Stimulated activated CD8-positive, alpha-beta memory T cell treated with anti-CD3 and anti-CD28 coated beads, Interleukin-4, amount 100 ng/mL, for 48 hours (primary cell): ENCODE data around the gene DNM2.
"Not testable (repeated sequence)": the region's sequence is repeated elsewhere in the genome, so short reads cannot be mapped to it uniquely, and the experiment has no call there.

Experiments used
- DNase-seq: peaks from one replicate; pipeline ENCODE4 v3.0.0-alpha.2; 2020

The DNM2 gene

DNA sequence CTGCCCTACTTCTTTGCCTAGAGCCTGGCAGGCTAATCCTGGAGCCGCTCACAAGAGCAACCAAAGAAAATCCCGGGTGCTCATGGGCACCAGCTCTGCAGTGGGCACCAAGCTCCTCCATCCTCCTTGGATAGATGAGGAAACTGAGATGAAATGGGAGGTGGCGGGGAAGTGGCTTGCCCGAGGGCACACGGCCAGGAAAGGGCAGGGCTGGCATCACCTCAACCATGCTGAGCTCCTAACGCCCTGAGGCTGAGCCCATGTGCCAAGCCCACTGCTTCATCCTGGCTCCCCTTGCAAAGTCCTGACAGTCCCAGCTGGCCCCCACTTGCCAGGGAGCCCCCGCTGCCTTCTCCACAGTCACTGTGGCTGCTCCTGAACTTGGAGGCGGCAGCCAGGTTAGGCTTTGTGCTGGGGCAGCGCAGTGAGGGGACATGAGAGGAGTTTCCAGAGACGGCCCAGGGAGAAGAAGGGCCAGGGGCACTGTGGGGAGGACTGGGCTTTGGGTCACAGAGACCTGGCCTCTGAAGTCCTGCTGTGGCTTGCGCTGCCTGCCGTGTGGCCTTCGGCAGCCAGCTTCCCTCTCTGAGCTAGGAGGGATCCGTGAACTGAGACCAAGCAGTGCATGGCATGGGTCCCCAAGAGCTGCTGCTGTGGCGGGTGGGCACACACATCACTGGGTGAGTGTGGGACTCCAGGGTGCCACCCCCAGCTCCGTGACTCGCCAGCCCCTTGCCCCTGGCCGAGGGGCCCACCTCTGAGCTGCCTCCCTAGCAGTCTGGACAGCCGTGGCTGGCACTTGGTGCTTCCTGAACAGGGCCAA, 100.6 kb downstream of the DNM2 start:
- DNase-seq = no peak

DNA sequence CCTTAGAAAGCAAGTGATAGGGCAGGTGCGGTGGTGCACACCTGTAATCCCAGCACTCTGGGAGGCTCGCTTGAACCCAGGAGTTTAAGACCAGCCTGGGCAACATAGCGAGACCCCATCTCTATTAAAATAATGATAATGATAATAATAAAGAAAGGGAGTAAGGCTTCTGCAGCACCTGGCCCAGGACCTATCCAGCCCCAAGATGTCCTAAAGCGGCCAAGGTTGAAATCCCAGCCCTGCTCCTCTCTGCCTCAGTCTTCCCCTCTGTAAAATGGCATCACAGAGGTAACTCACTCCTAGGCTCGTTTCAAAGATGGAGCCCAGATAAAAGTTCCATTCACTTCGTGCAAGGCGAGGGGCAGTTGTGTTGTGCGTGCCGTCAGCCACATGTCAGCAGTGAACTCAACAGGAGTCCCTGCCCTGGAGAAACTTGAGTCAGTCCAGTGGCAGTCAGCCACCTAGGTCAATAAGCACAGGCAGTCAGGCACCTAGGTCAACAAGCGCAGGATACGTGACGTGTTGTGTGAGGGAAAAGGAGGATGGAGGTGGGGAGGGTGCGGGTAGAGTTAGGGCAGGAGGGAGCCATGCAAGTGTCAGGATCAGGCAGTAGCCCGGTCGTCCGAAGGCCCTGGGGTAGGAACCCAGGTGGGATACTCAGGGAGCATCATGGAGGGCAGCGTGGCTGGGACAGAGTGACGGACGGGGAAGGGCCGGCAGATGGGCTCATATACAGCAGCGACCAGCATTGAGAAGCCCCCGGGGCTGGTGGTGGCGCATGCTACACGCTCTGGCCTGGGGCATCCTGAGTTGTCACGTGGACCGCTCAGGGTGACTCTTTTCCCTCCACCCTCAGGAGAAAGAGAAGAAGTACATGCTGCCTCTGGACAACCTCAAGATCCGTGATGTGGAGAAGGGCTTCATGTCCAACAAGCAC, 101.5 kb downstream of the DNM2 start:
- no peak for DNase-seq

DNA sequence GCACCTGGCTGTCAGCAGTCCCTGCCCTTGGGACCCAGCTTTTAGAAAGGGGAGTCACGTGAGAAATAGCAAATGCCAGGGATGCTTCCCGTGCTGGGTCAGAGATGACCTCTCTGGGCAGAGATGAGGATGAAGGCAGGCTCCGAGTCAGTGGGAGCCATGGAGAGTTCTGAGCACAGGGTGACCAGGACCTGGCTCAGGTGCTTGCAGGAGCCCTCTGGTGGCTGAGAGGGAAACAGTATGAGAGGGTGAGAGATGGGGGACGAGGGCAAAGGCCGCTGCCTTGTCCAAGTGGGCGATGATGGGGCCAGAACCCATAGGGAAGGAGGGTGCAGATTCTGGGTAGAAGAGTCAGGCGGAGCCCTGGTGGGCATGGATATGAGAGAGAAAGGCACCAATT, 102.3 kb downstream of the DNM2 start:
- no peak for DNase-seq

DNA sequence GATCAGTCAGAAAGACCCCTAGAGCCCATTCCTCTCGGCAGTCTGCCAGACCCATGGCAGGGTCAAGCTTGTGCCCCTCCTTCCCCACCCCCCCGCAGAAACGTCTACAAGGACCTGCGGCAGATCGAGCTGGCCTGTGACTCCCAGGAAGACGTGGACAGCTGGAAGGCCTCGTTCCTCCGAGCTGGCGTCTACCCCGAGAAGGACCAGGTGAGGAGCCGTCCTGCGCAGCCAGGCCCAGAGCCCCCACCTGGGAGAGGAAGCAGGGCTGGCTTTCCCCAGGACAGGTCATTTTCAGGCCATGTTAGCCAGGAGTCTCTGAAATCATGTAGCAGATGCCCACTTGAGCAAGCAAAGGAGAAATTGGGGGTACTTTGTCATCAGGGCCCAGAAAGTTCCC, 105.8 kb downstream of the DNM2 start:
- no peak for DNase-seq

DNA sequence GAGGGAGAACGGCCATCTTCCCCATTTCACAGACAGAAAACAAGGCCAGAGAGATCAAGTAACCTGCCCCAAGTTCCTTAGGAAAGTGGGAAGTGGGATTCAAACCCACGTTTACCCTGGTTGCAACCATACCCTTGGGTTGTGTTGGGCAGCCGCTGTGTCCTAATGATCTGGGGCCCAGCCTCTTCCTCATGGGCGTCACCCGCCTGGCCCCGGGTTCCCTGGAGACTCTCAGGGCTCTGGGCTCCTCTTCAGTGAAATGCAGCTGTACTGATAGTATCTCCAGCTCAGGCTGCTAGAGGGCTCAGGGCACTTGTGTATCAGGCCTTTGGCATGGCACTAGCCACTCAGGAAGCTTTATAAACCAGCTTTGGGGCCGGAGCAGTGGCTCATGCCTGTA, 108.4 kb downstream of the DNM2 start:
- no peak for DNase-seq

DNA sequence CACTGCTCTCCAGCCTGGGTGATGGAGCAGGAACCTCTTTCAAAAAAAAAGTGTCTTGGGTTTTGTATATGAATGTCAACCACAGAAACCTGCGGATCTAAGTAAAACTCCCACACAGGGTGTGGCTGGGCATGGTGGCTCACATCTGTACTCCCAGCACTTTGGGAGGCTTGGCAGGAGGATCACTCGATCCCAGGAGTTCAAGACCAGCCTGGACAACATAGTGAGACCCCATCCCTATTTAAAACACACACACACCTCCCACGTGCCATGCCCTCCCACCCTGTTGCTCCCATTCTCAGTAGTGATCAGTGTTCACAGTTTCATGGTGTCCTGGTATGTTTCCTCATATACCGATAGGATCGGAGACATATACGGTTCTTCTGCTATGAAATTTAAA, 109.0 kb downstream of the DNM2 start:
- DNase-seq = no peak

DNA sequence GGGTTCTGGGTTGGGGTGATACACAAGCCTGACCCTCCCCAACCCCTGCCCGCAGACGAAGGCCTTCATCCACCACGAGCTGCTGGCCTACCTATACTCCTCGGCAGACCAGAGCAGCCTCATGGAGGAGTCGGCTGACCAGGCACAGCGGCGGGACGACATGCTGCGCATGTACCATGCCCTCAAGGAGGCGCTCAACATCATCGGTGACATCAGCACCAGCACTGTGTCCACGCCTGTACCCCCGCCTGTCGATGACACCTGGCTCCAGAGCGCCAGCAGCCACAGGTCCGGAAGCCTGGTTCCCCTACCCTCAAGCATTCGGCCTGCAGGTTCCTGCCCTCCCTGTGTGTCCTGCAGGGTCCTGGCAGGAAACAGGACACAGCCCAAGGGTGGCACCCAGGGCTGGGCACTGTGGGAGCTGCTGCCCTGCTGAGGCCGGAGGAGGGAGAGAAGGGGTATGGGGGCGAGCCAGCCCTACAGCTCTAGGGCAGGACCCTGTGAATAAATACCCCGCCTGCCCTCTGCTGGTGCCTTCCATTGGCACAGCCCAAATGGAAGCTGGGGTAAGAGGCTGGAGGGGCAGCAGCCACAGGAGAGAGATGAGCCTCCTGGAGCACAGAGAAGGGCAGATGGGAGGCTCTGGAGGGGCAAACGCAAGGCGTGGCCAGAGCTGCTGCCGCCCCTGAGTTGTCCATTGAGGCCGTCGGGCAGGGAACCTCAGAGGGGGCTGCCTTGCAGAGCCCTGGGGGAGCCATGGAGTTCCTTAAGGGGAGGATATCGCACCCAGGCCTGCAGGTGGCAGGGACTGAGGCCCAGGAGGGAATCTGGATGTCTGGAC, 111.3 kb downstream of the DNM2 start:
- DNase-seq = no peak

DNA sequence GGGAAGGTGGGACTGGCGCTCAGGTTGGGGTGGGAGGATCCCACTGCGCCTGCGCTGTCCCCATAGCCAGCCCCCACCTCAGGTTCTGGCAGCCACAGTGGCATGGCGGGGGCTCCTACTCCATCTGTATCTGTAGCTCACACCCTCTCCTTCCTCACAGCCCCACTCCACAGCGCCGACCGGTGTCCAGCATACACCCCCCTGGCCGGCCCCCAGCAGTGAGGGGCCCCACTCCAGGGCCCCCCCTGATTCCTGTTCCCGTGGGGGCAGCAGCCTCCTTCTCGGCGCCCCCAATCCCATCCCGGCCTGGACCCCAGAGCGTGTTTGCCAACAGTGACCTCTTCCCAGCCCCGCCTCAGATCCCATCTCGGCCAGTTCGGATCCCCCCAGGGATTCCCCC, 112.1 kb downstream of the DNM2 start:
- no peak for DNase-seq

DNA sequence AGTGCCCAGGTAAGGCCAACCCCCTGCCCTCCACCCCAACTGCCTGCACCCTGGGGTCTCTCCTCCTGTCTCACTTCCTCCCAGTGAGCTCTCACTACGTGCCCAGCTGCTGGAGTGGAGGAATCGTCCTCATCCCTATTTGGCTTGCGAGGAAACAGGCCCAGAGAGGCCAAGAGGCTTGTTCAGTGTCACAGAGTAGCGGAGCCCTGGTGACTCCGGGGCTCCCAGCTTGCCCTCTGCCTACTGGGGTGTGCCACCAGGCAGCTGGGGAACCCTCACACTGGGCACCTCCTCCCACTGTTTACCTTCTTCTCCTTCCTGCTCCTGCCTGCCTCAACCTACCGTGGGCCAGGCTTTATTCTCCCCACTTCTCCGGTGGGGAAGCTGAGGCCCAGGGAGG, 112.5 kb downstream of the DNM2 start:
- no peak for DNase-seq

DNA sequence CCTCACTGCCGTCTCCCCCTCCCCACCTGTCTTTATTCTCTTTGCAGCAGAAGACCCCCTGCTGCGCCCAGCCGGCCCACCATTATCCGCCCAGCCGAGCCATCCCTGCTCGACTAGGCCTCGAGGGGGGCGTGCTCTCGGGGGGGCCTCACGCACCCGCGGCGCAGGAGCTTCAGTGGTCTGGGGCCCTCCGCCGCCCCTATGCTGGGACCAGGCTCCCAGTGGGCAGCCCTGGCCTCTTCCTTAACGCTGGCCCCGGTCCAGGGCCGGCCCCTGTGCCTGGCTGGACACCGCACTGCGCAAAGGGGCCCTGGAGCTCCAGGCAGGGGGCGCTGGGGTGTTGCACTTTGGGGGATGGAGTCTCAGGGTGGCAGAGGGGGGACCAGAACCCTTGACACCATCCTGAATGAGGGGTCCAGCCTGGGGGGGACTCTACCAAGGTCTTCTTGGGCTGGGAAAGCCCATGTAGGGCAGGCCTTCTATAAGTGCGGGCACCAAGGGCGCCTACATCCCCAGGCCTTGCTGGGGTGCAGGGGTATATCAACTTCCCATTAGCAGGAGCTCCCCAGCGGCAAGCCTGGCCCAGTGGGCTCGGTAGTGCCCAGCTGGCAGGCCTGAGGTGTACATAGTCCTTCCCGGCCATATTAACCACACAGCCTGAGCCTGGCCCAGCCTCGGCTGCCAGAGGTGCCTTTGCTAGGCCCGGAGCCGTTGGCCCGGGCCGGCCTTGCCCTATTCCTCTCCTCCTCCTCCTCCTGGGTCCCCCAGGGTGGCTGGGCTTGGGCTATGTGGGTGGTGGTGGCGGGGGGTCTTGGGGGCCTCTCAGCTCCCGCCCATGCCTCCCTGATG, 113.3 kb downstream of the DNM2 start:
- DNase-seq = no peak

DNA sequence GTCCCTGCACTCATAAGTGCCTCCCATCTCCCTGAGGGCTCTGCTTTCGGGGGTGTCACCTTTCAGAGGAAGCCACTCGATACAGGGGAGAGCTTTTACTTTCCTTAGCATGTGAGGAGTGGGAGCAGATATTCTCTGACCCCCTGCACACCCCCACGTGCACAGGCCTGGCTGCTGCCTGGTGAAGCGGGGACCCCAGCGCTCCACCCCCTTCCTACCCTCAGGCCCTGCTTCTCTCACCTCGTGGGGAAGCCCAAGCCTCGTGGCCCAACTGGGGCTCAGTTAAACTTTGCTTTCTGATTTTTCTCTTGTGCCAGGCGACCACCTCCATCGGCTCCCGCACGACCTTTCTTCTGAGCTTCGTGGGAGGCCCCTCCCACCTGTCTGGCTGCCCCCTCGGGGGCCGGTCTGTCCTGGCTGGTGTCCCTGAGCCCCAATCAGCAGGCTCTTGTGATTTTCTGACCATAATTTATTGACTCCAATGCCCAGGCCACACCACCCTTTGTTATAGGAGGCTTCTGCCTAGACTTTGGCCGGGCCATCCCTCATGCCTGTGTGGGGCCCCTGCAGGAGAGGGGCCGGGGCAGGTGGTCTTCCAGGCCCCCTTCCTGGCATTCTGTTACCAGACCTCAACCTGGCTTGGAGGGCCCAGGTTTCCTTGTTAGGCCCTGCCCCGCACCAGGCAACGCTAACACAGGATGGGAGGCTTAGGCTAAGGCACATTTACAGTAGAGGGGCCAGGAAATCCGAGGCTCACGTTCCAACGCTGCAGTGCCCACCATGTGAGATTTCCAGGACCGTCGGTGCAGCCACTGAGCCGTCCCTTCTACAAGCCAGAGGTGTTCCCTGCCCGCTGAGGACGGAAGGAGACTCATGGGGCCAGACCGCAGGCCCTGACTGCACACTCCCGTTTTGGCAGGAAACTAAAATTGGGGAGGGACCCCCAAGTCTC, 114.4 kb downstream of the DNM2 start:
- DNase-seq = no peak

DNA sequence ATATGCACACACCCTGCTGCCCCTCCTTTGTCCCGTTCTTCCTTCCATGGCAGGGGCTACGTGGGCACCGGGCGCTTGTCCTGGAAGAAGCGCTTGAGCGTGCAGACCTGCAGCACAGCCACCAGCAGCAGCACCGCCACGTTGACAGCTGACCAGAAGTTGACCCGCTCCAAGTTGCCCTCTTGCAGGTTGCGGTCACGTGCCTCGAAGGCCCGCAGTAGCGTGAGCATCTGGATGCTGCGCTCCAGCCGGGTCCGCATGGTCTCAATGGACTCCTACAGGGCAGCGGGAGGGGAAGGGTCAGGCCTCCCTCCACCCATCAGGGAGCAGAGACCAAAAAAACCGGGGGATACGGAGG, 115.0 kb downstream of the DNM2 start:
- DNase-seq = no peak

DNA sequence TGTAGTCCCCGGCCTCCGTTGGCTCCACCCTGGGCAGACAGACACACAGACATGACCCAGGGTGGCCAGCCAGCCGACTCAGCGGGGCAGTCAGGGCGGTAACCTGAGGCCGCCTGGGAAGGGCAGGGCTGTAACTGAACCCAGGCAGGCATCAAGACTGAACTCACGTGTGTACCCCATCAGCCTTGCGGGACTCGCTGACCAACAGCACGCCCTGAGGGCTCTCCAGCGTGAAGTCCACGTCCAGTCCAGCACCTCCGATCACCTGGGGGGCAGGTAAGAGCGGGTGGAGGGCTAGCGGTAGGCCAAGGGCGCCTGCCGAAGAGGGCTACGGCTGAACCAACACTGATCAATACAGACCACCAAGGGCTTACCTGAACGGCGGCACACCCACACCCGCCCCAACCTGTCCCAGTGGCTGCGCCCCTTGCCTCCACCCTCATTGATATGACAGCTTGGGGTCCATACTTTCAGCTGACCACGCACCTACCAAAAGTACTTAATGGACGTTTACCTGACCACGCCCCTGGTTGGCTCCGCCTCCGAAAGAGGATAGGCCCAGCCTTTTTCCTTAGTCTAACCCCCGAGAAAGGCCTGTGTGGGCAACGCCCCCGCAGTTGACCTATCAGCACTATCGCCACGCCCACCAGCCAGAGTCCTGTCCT, 117.3 kb downstream of the DNM2 start:
- DNase-seq = no peak

DNA sequence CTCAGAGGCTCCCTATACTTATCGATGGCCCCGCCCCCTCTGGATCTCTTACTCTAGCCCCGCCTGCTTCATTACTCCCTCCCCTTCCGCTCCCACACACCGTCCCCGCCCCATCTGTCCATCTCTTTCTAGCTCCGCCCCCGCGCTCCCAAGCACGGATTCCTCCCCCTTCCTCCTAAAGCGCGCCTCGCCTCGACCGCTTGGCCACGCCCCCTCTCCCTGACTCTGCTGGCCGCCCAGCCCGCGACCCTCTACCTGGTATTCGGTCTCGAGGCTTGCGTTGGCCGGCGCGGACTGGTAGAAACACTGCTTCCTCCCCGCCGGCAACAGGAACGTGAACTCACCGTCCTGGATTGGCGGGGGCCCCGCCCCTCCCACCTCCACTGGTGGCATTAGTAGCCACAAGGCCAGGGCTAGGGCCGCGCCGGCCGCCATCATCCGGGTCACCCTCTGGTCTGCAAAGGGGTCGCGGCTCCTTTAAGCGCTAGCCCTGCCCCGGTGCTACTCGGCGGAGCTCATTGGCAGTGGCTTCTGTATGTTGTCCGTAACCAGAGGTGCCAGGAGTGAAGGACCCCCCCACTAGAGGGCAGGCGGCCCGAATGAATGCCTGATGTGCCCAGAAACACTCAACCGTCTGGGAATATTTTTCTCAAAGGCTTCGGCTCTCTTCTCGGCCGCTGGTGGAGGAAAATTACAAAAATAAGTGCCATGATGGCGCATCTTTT, 118.0 kb downstream of the DNM2 start, which contains the start of gene TMED1:
Gene TMED1 (minus strand): TSS at position 459 of the 725 bp plus-strand sequence. CDS start 21 bp downstream, at position 438.
- DNase-seq = peak; percentile 99

DNA sequence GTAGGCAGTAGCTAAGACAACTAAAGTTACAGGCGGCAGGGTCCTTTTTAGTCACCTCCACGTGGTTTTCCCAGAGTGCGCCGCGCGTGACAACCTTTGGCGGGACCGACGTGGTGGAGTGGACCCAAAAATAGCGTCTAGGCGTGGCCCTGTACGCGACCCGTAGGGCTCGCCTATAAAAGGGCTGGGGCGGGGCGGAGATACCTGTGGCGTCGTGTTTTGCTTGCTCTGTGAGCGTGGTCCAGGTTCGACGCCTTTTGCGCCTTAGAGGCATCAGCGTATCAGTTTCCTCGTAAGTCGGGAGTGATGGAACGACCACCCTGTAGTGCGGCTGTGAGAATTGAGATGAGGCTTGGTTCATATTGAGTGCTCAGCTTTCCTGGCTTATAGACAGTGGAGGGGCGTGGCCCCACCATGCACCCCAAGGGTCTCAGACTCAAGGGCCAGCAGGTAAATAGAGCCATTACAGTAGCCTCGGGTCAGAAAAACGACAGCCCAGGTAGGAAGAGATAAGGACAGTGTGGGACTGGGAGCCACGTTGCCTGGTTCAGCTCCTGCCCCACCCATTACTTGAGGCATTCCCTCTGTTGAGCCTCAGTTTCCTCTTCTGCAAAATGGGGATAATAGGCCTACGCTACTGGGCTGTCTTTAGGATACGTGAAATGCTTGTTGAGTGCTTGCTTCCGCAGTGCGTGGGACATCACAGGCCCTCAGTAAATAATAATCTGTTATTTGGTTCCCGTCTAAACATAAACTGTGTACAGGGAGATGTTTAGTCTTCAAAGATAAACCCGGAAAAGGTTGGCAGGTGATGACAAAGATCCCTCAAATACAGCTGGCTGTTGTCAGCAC, 118.8 kb downstream of the DNM2 start:
- DNase-seq = peak; percentile 89

DNA sequence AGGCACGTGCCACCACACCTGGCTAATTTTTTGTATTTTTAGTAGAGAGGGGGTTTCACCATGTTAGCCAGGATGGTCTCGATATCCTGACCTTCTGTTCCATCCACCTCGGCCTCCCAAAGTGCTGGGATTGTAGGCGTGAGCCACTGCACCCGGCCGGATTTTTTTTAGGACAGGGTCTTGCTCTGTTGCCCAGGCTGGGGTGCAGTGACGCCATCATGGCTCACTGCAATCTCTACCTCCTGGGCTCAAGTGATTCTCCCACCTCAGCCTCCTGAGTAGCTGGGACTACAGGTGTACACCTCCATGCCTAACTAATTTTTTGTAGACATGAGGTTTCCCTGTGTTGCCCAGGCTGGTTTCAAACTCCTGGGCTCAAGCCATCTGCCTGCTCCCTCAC, 119.8 kb downstream of the DNM2 start:
- not testable (repeated sequence) for DNase-seq

DNA sequence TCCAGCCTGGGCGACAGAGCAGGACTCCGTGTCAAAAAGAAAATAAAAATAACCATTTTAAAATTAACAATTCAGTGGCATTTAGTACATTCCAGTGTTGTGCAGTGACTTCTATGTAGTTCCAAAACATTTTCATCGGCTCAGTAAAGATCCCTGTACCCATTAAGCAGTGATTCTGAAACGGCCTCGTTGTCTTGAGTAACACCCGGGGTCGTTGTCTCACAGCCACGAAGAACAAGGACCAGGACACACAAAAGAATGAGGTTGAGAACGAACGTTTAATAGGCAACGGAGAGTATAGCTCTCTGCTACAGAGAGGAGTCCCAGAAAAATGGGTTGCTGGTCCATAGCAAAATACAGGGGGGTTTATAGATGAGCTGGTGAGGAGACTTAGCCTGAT, 120.5 kb downstream of the DNM2 start:
- DNase-seq = no peak
